ENCODE measurements around the gene CFHR4.

- TF ChIP-seq CTCF (IDR thresholded peaks at IDR 0.05) (no peak), POLR2A (IDR thresholded peaks at IDR 0.05) (no peak)
Observed at GRCh38 chr1:196860323-196860884, 27.4 kb upstream of the CFHR4 start.

All from suprapubic skin (tissue), 3 donors.